Liver (tissue), 9 donors: ENCODE results near the gene MARCOL. TPM values are rescaled to one million over a fixed set of nuclear protein-coding genes. Genes with fewer than 3 reads are reported as not detected.

Experiments used
- DNase-seq: peaks from one replicate; pipeline ENCODE4 v3.0.0-alpha.2; 2017; ENCODE audit warnings: low spot score
- H3K27ac ChIP-seq, 2 donors: one replicate each; pipeline ENCODE4 v1.7.0; 2013; ENCODE audit warnings: inconsistent platforms in 2 of 2, low read length in 2 of 2, control low read depth in 1 of 2, low read depth in 1 of 2, mild to moderate bottlenecking in 1 of 2
- H3K27me3 ChIP-seq, 4 donors: one replicate each; pipeline versions ENCODE4 v1.6.1 to v1.7.0; 2013; ENCODE audit warnings: low read length in 3 of 4, inconsistent platforms in 1 of 4, mild to moderate bottlenecking in 1 of 4, moderate library complexity in 1 of 4; ENCODE audit not compliant: control insufficient read depth in 4 of 4, insufficient read depth in 4 of 4
- H3K36me3 ChIP-seq, 4 donors: one replicate each; pipeline versions ENCODE4 v1.6.1 to v1.7.0; 2013; ENCODE audit warnings: low read length in 3 of 4, mild to moderate bottlenecking in 3 of 4, low read depth in 1 of 4, moderate library complexity in 1 of 4; ENCODE audit not compliant: control insufficient read depth in 4 of 4, insufficient read depth in 3 of 4
- H3K4me1 ChIP-seq, 4 donors: one replicate each; pipeline versions ENCODE4 v1.6.1 to v1.7.0; 2013; ENCODE audit warnings: low read length in 3 of 4, mild to moderate bottlenecking in 3 of 4, moderate library complexity in 1 of 4; ENCODE audit not compliant: control insufficient read depth in 4 of 4, insufficient read depth in 4 of 4
- H3K4me3 ChIP-seq, 3 donors: one replicate each; pipeline versions ENCODE4 v1.6.1 to v1.7.0; 2013; ENCODE audit warnings: low read length in 3 of 3, control low read depth in 1 of 3, low read depth in 1 of 3, mild to moderate bottlenecking in 1 of 3
- H3K9ac ChIP-seq, 2 donors: one replicate each; pipeline ENCODE4 v1.7.0; 2013; ENCODE audit warnings: low read length in 2 of 2, mild to moderate bottlenecking in 2 of 2, moderate library complexity in 2 of 2, control low read depth in 1 of 2, low read depth in 1 of 2
- H3K9me3 ChIP-seq, 4 donors: one replicate each; pipeline versions ENCODE4 v1.6.1 to v1.7.0; 2013; ENCODE audit warnings: low read length in 3 of 4; ENCODE audit not compliant: control insufficient read depth in 4 of 4
- EGR1 ChIP-seq, 2 donors: IDR thresholded peaks; 2 replicates each; pipeline ENCODE4 v1.6.1; 2016 to 2018; ENCODE audit warnings: antibody characterized with exemption in 2 of 2, low read depth in 2 of 2
- FOXA1 ChIP-seq: IDR thresholded peaks from 2 replicates; pipeline ENCODE4 v1.6.1; 2016; ENCODE audit warnings: antibody characterized with exemption
- GABPA ChIP-seq, 2 donors: IDR thresholded peaks in 1 of 2; conservative IDR thresholded peaks in 1 of 2; 2 replicates each; pipeline ENCODE4 v1.6.1; 2016; ENCODE audit warnings: antibody characterized with exemption in 2 of 2, mild to moderate bottlenecking in 1 of 2, moderate library complexity in 1 of 2
- HNF4A ChIP-seq, 2 donors: conservative IDR thresholded peaks; 2 replicates each; pipeline ENCODE4 v1.6.1; 2016; ENCODE audit warnings: antibody characterized with exemption in 2 of 2, mild to moderate bottlenecking in 2 of 2
- HNF4G ChIP-seq: IDR thresholded peaks from 2 replicates; pipeline ENCODE4 v1.6.1; 2016; ENCODE audit warnings: antibody characterized with exemption
- JUND ChIP-seq, 2 donors: IDR thresholded peaks; 2 replicates each; pipeline ENCODE4 v1.6.1; 2016; ENCODE audit warnings: antibody characterized with exemption in 2 of 2
- NR2F2 ChIP-seq: IDR thresholded peaks from 2 replicates; pipeline ENCODE4 v1.6.1; 2016; ENCODE audit warnings: antibody characterized with exemption
- RAD21 ChIP-seq, 2 donors: IDR thresholded peaks; 2 replicates each; pipeline ENCODE4 v1.6.1; 2016; ENCODE audit warnings: antibody characterized with exemption in 2 of 2, mild to moderate bottlenecking in 2 of 2
- RXRA ChIP-seq, 2 donors: IDR thresholded peaks; 2 replicates each; pipeline ENCODE4 v1.6.1; 2017 to 2018; ENCODE audit warnings: antibody characterized with exemption in 2 of 2, mild to moderate bottlenecking in 1 of 2
- SP1 ChIP-seq: IDR thresholded peaks from 2 replicates; pipeline ENCODE4 v1.6.1; 2018; ENCODE audit warnings: antibody characterized with exemption, mild to moderate bottlenecking
- TAF1 ChIP-seq: conservative IDR thresholded peaks from 2 replicates; pipeline ENCODE4 v1.6.1; 2016; ENCODE audit warnings: antibody characterized with exemption, mild to moderate bottlenecking
- YY1 ChIP-seq: IDR thresholded peaks from 2 replicates; pipeline ENCODE4 v1.6.1; 2016; ENCODE audit warnings: antibody characterized with exemption, mild to moderate bottlenecking
- WGBS: extraction: QIAGEN DNeasy Blood & Tissue Kit; methylation state at CpG from one replicate; pipeline ENCODE4 v1.1.7; 2013; 5-methylcytosine and 5-hydroxymethylcytosine counted together
- polyA plus RNA-seq, 2 donors: library from polyadenylated mRNA; stranded (reverse) in 1 of 2; unstranded in 1 of 2; fragments of 200-250 nt in 1 of 2; fragments of >200 nt in 1 of 2; fragmentation: Nextera tagmentation in 1 of 2; extraction: Ambion mirVana in 1 of 2; gene quantifications; one replicate each; pipeline versions ENCODE4 v1.2.1 to v1.2.3, GENCODE V29; 2013 to 2015
- total RNA-seq, 2 donors: library from RNA; depleted of rRNA; stranded (reverse); fragments of >200 nt; gene quantifications; one replicate each; pipeline ENCODE4 v1.2.3, GENCODE V29; 2014
- TF ChIP-seq, protein P1 (sequence below): IDR thresholded peaks from 2 replicates; pipeline ENCODE4 v1.6.1; 2016; ENCODE audit warnings: antibody characterized with exemption, mild to moderate bottlenecking
- TF ChIP-seq, protein P2 (sequence below): IDR thresholded peaks from 2 replicates; pipeline ENCODE4 v1.6.1; 2016; ENCODE audit warnings: antibody characterized with exemption
- TF ChIP-seq, protein P3 (sequence below): IDR thresholded peaks from 2 replicates; pipeline ENCODE4 v1.6.1; 2016; ENCODE audit warnings: antibody characterized with exemption
- TF ChIP-seq, protein P4 (sequence below): fragments of 150-350 bp; IDR thresholded peaks from 2 replicates; pipeline ENCODE4 v1.5.1; 2017; ENCODE audit warnings: improper control_type of control experiment, low read depth, low read length; ENCODE audit not compliant: missing input control
- TF ChIP-seq, protein P5 (sequence below): IDR thresholded peaks from 2 replicates; pipeline ENCODE4 v1.6.1; 2016; ENCODE audit warnings: antibody characterized with exemption
- donor health status: healthy.
- donor health status: healthy.
- donor health status: healthy.
- donor health status: healthy.
- donor health status: healthy.

Gene MARCOL
- total and polyA plus RNA-seq, 4 donors = not detected

DNA sequence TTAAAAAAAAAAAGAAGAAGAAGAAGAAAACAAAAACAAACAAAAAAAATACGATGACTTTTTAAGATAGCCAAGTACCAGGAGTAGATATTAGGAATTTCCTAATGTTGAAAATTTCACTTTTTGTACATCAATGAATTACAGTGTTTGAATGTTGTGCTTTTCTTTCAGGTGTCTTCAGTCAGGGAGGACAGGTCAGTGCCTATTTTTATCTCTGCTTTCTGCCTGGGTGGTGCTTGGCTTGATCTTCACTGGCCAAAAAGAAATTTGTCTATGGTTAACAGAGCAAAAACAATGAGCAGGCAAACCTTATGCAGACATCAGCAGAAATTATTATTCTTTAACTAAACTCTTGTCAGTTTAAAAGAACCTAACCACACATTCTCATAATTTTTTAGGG is 32.5 kb upstream of the MARCOL start:
- Histone ChIP-seq H3K4me1 (peaks cover 0 to 8% (median 0%) of the 10 kb centered on the region in 4 donors), H3K4me3 (no peak overlapping the region), H3K27ac (no peak overlapping the region), H3K27me3 (no peaks in the 10 kb centered on the region), H3K36me3 (no peaks in the 10 kb centered on the region), H3K9ac (no peak overlapping the region), H3K9me3 (no peaks in the 10 kb centered on the region)
- no peak for DNase-seq
- 51% methylated on average over 1 of the region's 1 CpG for WGBS
- TF ChIP-seq, protein P1, sequence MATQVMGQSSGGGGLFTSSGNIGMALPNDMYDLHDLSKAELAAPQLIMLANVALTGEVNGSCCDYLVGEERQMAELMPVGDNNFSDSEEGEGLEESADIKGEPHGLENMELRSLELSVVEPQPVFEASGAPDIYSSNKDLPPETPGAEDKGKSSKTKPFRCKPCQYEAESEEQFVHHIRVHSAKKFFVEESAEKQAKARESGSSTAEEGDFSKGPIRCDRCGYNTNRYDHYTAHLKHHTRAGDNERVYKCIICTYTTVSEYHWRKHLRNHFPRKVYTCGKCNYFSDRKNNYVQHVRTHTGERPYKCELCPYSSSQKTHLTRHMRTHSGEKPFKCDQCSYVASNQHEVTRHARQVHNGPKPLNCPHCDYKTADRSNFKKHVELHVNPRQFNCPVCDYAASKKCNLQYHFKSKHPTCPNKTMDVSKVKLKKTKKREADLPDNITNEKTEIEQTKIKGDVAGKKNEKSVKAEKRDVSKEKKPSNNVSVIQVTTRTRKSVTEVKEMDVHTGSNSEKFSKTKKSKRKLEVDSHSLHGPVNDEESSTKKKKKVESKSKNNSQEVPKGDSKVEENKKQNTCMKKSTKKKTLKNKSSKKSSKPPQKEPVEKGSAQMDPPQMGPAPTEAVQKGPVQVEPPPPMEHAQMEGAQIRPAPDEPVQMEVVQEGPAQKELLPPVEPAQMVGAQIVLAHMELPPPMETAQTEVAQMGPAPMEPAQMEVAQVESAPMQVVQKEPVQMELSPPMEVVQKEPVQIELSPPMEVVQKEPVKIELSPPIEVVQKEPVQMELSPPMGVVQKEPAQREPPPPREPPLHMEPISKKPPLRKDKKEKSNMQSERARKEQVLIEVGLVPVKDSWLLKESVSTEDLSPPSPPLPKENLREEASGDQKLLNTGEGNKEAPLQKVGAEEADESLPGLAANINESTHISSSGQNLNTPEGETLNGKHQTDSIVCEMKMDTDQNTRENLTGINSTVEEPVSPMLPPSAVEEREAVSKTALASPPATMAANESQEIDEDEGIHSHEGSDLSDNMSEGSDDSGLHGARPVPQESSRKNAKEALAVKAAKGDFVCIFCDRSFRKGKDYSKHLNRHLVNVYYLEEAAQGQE = no peak
- no peak for TF ChIP-seq SP1
- TF ChIP-seq, protein P2, sequence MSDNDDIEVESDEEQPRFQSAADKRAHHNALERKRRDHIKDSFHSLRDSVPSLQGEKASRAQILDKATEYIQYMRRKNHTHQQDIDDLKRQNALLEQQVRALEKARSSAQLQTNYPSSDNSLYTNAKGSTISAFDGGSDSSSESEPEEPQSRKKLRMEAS = no peak
- TF ChIP-seq, protein P3, sequence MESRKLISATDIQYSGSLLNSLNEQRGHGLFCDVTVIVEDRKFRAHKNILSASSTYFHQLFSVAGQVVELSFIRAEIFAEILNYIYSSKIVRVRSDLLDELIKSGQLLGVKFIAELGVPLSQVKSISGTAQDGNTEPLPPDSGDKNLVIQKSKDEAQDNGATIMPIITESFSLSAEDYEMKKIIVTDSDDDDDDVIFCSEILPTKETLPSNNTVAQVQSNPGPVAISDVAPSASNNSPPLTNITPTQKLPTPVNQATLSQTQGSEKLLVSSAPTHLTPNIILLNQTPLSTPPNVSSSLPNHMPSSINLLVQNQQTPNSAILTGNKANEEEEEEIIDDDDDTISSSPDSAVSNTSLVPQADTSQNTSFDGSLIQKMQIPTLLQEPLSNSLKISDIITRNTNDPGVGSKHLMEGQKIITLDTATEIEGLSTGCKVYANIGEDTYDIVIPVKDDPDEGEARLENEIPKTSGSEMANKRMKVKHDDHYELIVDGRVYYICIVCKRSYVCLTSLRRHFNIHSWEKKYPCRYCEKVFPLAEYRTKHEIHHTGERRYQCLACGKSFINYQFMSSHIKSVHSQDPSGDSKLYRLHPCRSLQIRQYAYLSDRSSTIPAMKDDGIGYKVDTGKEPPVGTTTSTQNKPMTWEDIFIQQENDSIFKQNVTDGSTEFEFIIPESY = no peak
- TF ChIP-seq TAF1 = no peak
- no peak for TF ChIP-seq RAD21 (IDR thresholded peaks at IDR 0.05)
- no peak for TF ChIP-seq NR2F2
- TF ChIP-seq, protein P4, sequence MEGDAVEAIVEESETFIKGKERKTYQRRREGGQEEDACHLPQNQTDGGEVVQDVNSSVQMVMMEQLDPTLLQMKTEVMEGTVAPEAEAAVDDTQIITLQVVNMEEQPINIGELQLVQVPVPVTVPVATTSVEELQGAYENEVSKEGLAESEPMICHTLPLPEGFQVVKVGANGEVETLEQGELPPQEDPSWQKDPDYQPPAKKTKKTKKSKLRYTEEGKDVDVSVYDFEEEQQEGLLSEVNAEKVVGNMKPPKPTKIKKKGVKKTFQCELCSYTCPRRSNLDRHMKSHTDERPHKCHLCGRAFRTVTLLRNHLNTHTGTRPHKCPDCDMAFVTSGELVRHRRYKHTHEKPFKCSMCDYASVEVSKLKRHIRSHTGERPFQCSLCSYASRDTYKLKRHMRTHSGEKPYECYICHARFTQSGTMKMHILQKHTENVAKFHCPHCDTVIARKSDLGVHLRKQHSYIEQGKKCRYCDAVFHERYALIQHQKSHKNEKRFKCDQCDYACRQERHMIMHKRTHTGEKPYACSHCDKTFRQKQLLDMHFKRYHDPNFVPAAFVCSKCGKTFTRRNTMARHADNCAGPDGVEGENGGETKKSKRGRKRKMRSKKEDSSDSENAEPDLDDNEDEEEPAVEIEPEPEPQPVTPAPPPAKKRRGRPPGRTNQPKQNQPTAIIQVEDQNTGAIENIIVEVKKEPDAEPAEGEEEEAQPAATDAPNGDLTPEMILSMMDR = no peak
- no peak for TF ChIP-seq GABPA (IDR thresholded peaks at IDR 0.05 in 1 of 2, conservative IDR thresholded peaks at IDR 0.05 in 1 of 2)
- no peak for TF ChIP-seq YY1
- no peak for TF ChIP-seq RXRA (IDR thresholded peaks at IDR 0.05)
- TF ChIP-seq, protein P5, sequence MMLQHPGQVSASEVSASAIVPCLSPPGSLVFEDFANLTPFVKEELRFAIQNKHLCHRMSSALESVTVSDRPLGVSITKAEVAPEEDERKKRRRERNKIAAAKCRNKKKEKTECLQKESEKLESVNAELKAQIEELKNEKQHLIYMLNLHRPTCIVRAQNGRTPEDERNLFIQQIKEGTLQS = no peak
- no peak for TF ChIP-seq EGR1 (IDR thresholded peaks at IDR 0.05; ENCODE audit: low read depth in 2 of 2)
- no peak for TF ChIP-seq HNF4A (conservative IDR thresholded peaks at IDR 0.05)

DNA sequence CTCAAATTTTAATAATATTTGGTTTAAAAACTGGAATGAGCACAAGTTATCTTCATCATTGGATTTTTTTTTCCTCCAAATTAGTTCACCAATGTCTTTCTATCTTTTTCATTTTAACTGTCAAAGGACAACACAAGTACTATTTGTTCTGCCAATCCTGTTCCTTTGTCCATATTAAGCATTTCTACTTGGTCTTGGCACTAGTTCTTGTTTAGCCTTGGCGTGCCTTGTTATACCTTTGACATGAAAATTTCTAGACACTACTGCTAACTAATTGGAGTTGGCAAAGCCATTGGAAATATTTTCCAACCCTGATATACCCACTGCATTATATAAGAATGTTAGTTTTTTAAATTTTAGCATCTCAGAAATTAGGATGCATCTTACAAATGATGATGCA is 31.7 kb upstream of the MARCOL start:
- Histone ChIP-seq H3K4me1 (peaks cover 0 to 8% (median 0%) of the 10 kb centered on the region in 4 donors), H3K4me3 (no peak overlapping the region), H3K9me3 (no peaks in the 10 kb centered on the region), H3K27me3 (no peaks in the 10 kb centered on the region), H3K27ac (no peak overlapping the region), H3K9ac (no peak overlapping the region), H3K36me3 (no peaks in the 10 kb centered on the region)
- 81% methylated on average over 1 of the region's 1 CpG for WGBS
- TF ChIP-seq, protein P4 = no peak
- TF ChIP-seq GABPA (IDR thresholded peaks at IDR 0.05 in 1 of 2, conservative IDR thresholded peaks at IDR 0.05 in 1 of 2) (no peak), FOXA1 (no peak), HNF4G (no peak), HNF4A (conservative IDR thresholded peaks at IDR 0.05) (no peak), TAF1 (no peak), YY1 (no peak), JUND (IDR thresholded peaks at IDR 0.05) (no peak)
- TF ChIP-seq, protein P5 = no peak
- TF ChIP-seq, protein P3 = no peak
- no peak for DNase-seq
